ENCODE results near the gene CADM2.

CADM2 gene

DNA sequence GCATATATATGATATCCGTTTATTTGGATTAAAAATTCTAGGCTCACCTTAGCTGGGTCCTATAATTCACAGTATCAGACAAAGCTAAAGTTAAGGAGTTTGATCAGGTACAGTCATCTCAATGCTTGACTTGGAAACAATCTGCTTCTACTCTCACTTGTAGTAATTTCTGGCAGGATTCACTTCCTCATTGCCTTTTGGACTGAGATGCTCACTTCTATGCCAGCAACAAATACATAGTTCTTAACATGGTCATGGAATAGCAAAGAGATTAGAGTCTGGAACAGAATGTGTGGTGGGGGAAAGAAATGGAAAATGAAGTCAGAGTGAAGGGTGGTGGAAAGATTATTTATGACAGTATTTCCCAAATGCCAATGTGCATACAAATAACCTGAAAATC lies 693.6 kb downstream of the CADM2 start:
- Histone ChIP-seq H3K4me3 (ENCODE audit: low read depth, low read length) (no peak overlapping the region), H3K9me3 (ENCODE audit: control insufficient read depth, insufficient read depth, low read depth, low read length) (no peaks in the 10 kb centered on the region), H3K36me3 (ENCODE audit: control insufficient read depth in 2 of 2, insufficient read depth in 1 of 2, low read length in 2 of 2) (no peaks in the 10 kb centered on the region), H3K27ac (ENCODE audit: extremely low read depth, low read depth, low read length) (no peak overlapping the region), H3K4me1 (ENCODE audit: control insufficient read depth, insufficient read depth, low read length) (no peaks in the 10 kb centered on the region)
- POLR2A ChIA-PET: no interaction called here
- CTCF ChIA-PET: no interaction called here
- no peak for TF ChIP-seq MYNN (tag by site-specific recombination; IDR thresholded peaks at IDR 0.05; ENCODE audit: borderline replicate concordance)
- no peak for TF ChIP-seq SCRT1 (tag by site-specific recombination; IDR thresholded peaks at IDR 0.05; ENCODE audit: borderline replicate concordance)
- TF ChIP-seq, protein P1, sequence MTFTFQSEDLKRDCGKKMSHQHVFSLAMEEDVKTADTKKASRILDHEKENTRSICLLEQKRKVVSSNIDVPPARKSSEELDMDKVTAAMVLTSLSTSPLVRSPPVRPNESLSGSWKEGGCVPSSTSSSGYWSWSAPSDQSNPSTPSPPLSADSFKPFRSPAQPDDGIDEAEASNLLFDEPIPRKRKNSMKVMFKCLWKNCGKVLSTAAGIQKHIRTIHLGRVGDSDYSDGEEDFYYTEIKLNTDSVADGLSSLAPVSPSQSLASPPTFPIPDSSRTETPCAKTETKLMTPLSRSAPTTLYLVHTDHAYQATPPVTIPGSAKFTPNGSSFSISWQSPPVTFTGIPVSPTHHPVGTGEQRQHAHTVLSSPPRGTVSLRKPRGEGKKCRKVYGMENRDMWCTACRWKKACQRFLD (tag by site-specific recombination; IDR thresholded peaks at IDR 0.05): no peak
- TF ChIP-seq YY1 (tag by site-specific recombination; IDR thresholded peaks at IDR 0.05): no peak
- no peak for TF ChIP-seq BCL11B (tag by site-specific recombination; IDR thresholded peaks at IDR 0.05; ENCODE audit: low read depth)
- TF ChIP-seq, protein P2, sequence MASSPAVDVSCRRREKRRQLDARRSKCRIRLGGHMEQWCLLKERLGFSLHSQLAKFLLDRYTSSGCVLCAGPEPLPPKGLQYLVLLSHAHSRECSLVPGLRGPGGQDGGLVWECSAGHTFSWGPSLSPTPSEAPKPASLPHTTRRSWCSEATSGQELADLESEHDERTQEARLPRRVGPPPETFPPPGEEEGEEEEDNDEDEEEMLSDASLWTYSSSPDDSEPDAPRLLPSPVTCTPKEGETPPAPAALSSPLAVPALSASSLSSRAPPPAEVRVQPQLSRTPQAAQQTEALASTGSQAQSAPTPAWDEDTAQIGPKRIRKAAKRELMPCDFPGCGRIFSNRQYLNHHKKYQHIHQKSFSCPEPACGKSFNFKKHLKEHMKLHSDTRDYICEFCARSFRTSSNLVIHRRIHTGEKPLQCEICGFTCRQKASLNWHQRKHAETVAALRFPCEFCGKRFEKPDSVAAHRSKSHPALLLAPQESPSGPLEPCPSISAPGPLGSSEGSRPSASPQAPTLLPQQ (tag by site-specific recombination; IDR thresholded peaks at IDR 0.05): no peak
- TF ChIP-seq, protein P3, sequence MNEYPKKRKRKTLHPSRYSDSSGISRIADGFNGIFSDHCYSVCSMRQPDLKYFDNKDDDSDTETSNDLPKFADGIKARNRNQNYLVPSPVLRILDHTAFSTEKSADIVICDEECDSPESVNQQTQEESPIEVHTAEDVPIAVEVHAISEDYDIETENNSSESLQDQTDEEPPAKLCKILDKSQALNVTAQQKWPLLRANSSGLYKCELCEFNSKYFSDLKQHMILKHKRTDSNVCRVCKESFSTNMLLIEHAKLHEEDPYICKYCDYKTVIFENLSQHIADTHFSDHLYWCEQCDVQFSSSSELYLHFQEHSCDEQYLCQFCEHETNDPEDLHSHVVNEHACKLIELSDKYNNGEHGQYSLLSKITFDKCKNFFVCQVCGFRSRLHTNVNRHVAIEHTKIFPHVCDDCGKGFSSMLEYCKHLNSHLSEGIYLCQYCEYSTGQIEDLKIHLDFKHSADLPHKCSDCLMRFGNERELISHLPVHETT (tag by site-specific recombination; IDR thresholded peaks at IDR 0.05): no peak
- no peak for TF ChIP-seq GLIS1 (tag by site-specific recombination; IDR thresholded peaks at IDR 0.05)
- TF ChIP-seq, protein P4, sequence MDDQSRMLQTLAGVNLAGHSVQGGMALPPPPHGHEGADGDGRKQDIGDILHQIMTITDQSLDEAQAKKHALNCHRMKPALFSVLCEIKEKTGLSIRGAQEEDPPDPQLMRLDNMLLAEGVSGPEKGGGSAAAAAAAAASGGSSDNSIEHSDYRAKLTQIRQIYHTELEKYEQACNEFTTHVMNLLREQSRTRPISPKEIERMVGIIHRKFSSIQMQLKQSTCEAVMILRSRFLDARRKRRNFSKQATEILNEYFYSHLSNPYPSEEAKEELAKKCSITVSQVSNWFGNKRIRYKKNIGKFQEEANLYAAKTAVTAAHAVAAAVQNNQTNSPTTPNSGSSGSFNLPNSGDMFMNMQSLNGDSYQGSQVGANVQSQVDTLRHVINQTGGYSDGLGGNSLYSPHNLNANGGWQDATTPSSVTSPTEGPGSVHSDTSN (CRISPR knock-in tag; IDR thresholded peaks at IDR 0.05): no peak
- no peak for TF ChIP-seq ZNF423 (tag by site-specific recombination; IDR thresholded peaks at IDR 0.05)
- TF ChIP-seq ZNF394 (tag by site-specific recombination; IDR thresholded peaks at IDR 0.05; ENCODE audit: borderline replicate concordance): no peak
- no peak for TF ChIP-seq ZNF140 (tag by site-specific recombination; IDR thresholded peaks at IDR 0.05)
- no peak for TF ChIP-seq HOXA7 (CRISPR knock-in tag; IDR thresholded peaks at IDR 0.05; ENCODE audit: borderline replicate concordance)
- no peak for TF ChIP-seq EGR2 (tag by site-specific recombination; IDR thresholded peaks at IDR 0.05; ENCODE audit: low read depth)
- TF ChIP-seq ZNF138 (tag by site-specific recombination; IDR thresholded peaks at IDR 0.05; ENCODE audit: borderline replicate concordance): no peak
- no peak for TF ChIP-seq ZNF121 (tag by site-specific recombination; IDR thresholded peaks at IDR 0.05)
- TF ChIP-seq, protein P5, sequence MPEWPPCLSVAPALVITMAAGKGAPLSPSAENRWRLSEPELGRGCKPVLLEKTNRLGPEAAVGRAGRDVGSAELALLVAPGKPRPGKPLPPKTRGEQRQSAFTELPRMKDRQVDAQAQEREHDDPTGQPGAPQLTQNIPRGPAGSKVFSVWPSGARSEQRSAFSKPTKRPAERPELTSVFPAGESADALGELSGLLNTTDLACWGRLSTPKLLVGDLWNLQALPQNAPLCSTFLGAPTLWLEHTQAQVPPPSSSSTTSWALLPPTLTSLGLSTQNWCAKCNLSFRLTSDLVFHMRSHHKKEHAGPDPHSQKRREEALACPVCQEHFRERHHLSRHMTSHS (tag by site-specific recombination; IDR thresholded peaks at IDR 0.05): no peak

DNA sequence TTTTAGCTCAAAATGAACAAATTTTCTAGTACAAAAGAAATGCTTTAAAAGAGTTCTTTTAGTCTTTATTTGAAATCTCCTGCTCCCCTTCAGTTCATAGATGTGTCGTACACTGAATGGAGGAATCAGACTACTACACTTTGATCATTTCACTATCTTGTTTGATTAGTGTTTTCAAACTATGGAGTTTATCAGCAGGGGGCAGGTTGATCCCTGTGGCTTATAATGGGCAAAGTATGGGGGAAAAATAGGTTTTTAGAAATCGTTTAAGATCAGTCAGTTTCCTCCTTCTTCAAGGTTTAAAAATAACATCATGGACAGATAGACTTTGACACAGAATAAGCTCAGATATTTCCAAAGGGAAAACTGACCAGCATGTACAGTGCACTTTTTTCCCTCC lies 701.7 kb downstream of the CADM2 start:
- ChIA-PET POLR2A (no interaction called here), CTCF (no interaction called here)
- Histone ChIP-seq H3K4me3 (ENCODE audit: low read depth, low read length) (no peak overlapping the region), H3K36me3 (ENCODE audit: control insufficient read depth in 2 of 2, insufficient read depth in 1 of 2, low read length in 2 of 2) (no peaks in the 10 kb centered on the region), H3K27ac (ENCODE audit: extremely low read depth, low read depth, low read length) (no peak overlapping the region), H3K4me1 (ENCODE audit: control insufficient read depth, insufficient read depth, low read length) (no peaks in the 10 kb centered on the region), H3K9me3 (ENCODE audit: control insufficient read depth, insufficient read depth, low read depth, low read length) (no peaks in the 10 kb centered on the region)
- TF ChIP-seq, protein P6, sequence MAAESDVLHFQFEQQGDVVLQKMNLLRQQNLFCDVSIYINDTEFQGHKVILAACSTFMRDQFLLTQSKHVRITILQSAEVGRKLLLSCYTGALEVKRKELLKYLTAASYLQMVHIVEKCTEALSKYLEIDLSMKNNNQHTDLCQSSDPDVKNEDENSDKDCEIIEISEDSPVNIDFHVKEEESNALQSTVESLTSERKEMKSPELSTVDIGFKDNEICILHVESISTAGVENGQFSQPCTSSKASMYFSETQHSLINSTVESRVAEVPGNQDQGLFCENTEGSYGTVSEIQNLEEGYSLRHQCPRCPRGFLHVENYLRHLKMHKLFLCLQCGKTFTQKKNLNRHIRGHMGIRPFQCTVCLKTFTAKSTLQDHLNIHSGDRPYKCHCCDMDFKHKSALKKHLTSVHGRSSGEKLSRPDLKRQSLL (tag by site-specific recombination; IDR thresholded peaks at IDR 0.05): no peak
- no peak for TF ChIP-seq KLF16 (tag by site-specific recombination; IDR thresholded peaks at IDR 0.05)
- TF ChIP-seq ZSCAN30 (tag by site-specific recombination; IDR thresholded peaks at IDR 0.05): no peak
- no peak for TF ChIP-seq ZNF48 (tag by site-specific recombination; IDR thresholded peaks at IDR 0.05)
- no peak for TF ChIP-seq ZNF549 (tag by site-specific recombination; IDR thresholded peaks at IDR 0.05)
- no peak for TF ChIP-seq GLI2 (tag by site-specific recombination; IDR thresholded peaks at IDR 0.05; ENCODE audit: borderline replicate concordance, low read depth)
- TF ChIP-seq ZNF629 (tag by site-specific recombination; IDR thresholded peaks at IDR 0.05): no peak
- TF ChIP-seq, protein P7, sequence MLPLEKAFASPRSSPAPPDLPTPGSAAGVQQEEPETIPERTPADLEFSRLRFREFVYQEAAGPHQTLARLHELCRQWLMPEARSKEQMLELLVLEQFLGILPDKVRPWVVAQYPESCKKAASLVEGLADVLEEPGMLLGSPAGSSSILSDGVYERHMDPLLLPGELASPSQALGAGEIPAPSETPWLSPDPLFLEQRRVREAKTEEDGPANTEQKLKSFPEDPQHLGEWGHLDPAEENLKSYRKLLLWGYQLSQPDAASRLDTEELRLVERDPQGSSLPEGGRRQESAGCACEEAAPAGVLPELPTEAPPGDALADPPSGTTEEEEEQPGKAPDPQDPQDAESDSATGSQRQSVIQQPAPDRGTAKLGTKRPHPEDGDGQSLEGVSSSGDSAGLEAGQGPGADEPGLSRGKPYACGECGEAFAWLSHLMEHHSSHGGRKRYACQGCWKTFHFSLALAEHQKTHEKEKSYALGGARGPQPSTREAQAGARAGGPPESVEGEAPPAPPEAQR (tag by site-specific recombination; IDR thresholded peaks at IDR 0.05): no peak
- TF ChIP-seq ZNF501 (tag by site-specific recombination; IDR thresholded peaks at IDR 0.05): no peak
- TF ChIP-seq ZNF571 (tag by site-specific recombination; IDR thresholded peaks at IDR 0.05): no peak
